Thoracic aorta (tissue), 2 donors: Measurements from ENCODE around the gene PCSK1N. TPM values are rescaled to one million over a fixed set of nuclear protein-coding genes. Genes with fewer than 3 reads are reported as not detected.

Source experiments
- ATAC-seq: fragments of 150-250 bp; one replicate; pipeline ENCODE4 v1.8.0; 2017; ENCODE audit warnings: low read depth; ENCODE audit not compliant: insufficient number of reproducible peaks, low FRiP score
- DNase-seq: peaks from one replicate; pipeline ENCODE4 v3.0.0-alpha.2; 2020; ENCODE audit warnings: low spot score
- H3K27ac ChIP-seq, 2 donors: fragments of 200-600 bp; sonication (generic); 1 replicate in 1 of 2; 2 replicates in 1 of 2; pipeline ENCODE4 v1.5.1; 2016; ENCODE audit warnings: mild to moderate bottlenecking in 2 of 2, moderate library complexity in 2 of 2
- H3K27me3 ChIP-seq: fragments of 200-600 bp; sonication (generic); replicated peaks from 2 replicates; pipeline ENCODE4 v1.6.0; 2016; ENCODE audit warnings: mild to moderate bottlenecking; ENCODE audit not compliant: insufficient read depth
- H3K36me3 ChIP-seq: fragments of 200-600 bp; sonication (generic); one replicate; pipeline ENCODE4 v1.5.1; 2016
- H3K4me1 ChIP-seq, 2 donors: fragments of 200-600 bp; sonication (generic); 1 replicate in 1 of 2; 2 replicates in 1 of 2; pipeline versions ENCODE4 v1.5.1 to v1.6.0; 2016; ENCODE audit warnings: low read depth in 2 of 2, mild to moderate bottlenecking in 1 of 2; ENCODE audit not compliant: control insufficient read depth in 1 of 2
- H3K4me3 ChIP-seq: fragments of 200-600 bp; sonication (generic); 2 replicates; pipeline ENCODE4 v1.5.1; 2016; ENCODE audit warnings: mild to moderate bottlenecking
- H3K9me3 ChIP-seq: fragments of 200-600 bp; sonication (generic); 2 replicates; pipeline ENCODE4 v1.5.1; 2016
- total RNA-seq, 2 donors: library from RNA; depleted of rRNA; stranded (reverse); fragments of >200 nt; gene quantifications; one replicate each; pipeline versions ENCODE4 v1.1.0 to v1.2.3, GENCODE V29; 2016
- TF ChIP-seq, protein P1 (sequence below): fragments of 200-600 bp; sonication (generic); IDR thresholded peaks from one replicate; pipeline ENCODE4 v1.5.1; 2019; ENCODE audit warnings: antibody characterized with exemption

Gene PCSK1N
- total RNA-seq, 2 donors from 2014 or later = 1.8 to 3.0 TPM

DNA sequence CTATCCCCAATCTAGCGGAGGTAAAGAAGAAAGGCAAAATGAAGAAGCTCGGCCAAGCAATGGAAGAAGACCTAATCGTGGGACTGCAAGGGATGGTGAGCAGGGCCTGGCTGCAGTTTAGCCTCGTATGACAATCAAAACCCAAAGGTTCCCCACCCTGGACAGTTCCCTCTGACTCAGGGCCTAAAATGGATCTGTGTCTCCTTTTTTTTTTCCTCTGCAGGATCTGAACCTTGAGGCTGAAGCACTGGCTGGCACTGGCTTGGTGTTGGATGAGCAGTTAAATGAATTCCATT is 32.6 kb downstream of the PCSK1N start:
- DNase-seq = no peak
- Histone ChIP-seq H3K36me3 (no peaks in the 10 kb centered on the region), H3K9me3 (no peaks in the 10 kb centered on the region), H3K27me3 (no peaks in the 10 kb centered on the region), H3K4me1 (no peaks in the 10 kb centered on the region), H3K4me3 (peak overlapping the region; percentile 80), H3K27ac (peak overlapping the region; percentile 96)
- TF ChIP-seq, protein P1, sequence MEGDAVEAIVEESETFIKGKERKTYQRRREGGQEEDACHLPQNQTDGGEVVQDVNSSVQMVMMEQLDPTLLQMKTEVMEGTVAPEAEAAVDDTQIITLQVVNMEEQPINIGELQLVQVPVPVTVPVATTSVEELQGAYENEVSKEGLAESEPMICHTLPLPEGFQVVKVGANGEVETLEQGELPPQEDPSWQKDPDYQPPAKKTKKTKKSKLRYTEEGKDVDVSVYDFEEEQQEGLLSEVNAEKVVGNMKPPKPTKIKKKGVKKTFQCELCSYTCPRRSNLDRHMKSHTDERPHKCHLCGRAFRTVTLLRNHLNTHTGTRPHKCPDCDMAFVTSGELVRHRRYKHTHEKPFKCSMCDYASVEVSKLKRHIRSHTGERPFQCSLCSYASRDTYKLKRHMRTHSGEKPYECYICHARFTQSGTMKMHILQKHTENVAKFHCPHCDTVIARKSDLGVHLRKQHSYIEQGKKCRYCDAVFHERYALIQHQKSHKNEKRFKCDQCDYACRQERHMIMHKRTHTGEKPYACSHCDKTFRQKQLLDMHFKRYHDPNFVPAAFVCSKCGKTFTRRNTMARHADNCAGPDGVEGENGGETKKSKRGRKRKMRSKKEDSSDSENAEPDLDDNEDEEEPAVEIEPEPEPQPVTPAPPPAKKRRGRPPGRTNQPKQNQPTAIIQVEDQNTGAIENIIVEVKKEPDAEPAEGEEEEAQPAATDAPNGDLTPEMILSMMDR = no peak
- ATAC-seq = no peak

DNA sequence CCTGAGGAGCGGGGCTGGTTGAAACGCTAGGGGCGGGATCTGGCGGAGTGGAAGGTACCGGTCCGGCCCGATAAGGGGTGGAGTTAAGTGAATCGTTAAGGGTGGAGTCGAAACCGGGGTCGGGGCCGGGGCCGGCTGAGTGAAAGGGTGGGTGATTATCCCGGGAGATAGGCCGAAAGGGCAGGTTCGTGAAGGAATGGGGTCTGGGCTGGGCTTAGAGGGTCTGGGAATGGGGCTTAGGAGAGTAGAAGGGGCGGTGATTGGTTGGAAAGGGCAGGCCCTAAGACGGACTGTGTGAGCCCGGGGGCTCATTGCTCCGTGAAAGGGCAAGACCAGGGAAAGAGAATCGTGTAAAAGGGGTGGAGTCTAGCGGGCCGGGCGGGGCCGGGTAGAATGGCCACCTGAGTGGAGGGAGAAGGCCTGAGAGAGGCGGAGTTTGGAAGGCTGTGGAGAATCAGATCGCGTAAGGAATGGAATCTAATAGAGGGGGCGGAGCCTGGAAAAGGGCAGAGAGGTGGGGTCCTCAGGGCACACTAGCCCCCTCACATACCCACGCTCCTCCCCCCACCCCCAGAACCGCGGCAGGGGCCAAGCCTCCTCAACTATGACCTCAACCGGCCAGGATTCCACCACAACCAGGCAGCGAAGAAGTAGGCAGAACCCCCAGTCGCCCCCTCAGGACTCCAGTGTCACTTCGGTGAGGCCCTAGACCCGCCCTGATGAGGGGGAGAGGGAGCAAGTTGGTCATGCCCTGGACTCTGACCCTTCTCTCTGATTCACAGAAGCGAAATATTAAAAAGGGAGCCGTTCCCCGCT is 33.1 kb downstream of the PCSK1N start:
- TF ChIP-seq, protein P1 = no peak
- H3K4me3 ChIP-seq = peak overlapping the region; percentile 80
- peak overlapping the region; percentile 96 for H3K27ac ChIP-seq
- ATAC-seq = peak; percentile 66
- H3K4me1 ChIP-seq = no peaks in the 10 kb centered on the region
- no peaks in the 10 kb centered on the region for H3K9me3 ChIP-seq
- H3K27me3 ChIP-seq = no peaks in the 10 kb centered on the region
- peak; percentile 65 for DNase-seq
- no peaks in the 10 kb centered on the region for H3K36me3 ChIP-seq

DNA sequence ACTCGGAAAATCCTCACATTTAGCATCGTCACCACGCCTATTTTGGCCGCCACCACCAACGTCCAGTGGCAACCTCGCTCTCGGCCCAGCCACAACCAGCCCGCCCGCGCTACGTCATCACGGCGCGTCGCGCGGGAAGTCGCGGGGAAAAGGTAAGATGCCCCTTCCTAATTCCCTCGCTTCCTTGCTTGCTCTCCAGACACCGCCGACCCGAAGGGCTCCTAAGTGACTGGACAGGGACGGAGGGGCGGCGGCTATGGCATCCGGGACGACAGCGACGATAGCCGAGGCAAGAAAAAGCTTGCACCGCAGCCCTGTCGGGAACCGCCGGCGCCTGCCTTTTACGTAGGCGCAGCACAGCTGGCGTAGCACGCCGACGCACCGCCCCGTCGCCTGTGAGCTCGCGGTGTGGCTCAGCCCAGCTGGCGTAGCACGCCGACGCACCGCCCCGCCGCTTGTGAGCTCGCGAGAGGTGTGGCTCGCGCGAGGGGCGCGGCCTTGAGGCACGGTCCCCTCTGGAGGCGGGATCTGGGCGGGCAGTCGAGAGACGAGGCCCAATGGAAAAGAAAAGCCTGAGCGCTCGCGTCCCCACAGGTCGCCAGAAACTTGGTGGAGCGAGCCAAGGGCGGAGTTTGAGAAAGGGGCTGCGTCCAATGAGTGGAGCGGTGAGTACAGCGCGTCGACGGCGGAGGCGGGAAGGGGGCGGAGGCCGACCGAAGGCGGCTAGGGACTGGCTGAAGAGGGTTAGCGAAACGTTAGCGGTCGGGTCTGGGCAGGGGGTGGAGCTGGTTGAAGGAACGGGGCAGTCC is 33.9 kb downstream of the PCSK1N start, which contains the start of gene HDAC6:
TSS of gene HDAC6 (plus strand) at position 788 of the 809 bp plus-strand sequence. CDS start 626 bp downstream, outside the sequence.
- DNase-seq (peak; percentile 82), ATAC-seq (peak; percentile 91)

DNA sequence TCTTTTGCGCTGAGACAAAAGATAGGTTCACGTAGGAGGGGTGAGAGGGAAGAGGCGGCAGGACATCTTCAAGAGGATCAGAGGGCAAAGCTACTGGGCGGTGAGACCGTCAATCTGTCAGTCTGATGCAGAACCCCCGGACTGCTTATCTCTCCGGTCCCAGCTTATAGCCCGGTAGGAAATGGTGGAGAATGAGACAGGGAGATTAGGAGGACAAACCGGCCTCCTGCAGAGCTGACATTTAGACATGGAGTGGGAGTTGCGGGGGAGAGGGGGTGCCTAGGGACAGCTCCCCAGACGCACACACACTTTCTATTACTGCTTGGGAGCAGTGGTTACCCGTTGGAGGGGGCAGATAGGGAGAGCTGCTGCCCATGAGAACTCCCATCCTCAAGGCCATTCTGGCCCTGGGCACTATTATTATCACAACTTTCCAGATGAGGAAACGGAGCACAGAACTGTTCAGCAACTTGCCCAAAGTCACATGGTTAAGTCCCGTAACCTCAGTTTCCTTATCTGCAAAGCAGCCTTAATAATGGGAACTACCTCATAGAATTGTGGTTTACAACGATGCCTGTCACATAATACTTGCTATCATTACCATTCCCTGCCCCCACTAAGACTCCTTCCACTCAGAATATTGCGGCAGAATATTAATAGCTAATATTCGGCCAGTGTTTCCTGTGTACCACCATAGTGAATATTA is 34.7 kb downstream of the PCSK1N start:
- TF ChIP-seq, protein P1 = no peak
- H3K36me3 ChIP-seq = no peaks in the 10 kb centered on the region
- no peak for ATAC-seq
- H3K27me3 ChIP-seq = no peaks in the 10 kb centered on the region
- DNase-seq = no peak
- peak overlapping the region; percentile 81 for H3K4me3 ChIP-seq
- H3K9me3 ChIP-seq = no peaks in the 10 kb centered on the region
- no peaks in the 10 kb centered on the region for H3K4me1 ChIP-seq
- peak overlapping the region; percentile 89 to 91 for H3K27ac ChIP-seq

More for the DNA sequence above, 33.9 kb downstream of the PCSK1N start, which contains the start of gene HDAC6:
- Histone ChIP-seq H3K4me1 (no peaks in the 10 kb centered on the region), H3K9me3 (no peaks in the 10 kb centered on the region), H3K27me3 (no peaks in the 10 kb centered on the region), H3K4me3 (peak within 1 kb of the TSS; percentile 81), H3K36me3 (no peaks in the 10 kb centered on the region), H3K27ac (peak within 1 kb of the TSS; percentile 96)
- TF ChIP-seq, protein P1 = no peak
